Ovary (tissue), 9 donors: ENCODE results near the gene STK38. TPM values are rescaled to one million over a fixed set of nuclear protein-coding genes. Genes with fewer than 3 reads are reported as not detected.
A peak's percentile ranks its signal among the peaks of the same experiment; 100 is the strongest.

Experiments
- DNase-seq, 5 donors: peaks; one replicate each; pipeline ENCODE4 v3.0.0-alpha.2; 2019 to 2020
- H3K27ac ChIP-seq, 2 donors: fragments of 200-600 bp; one replicate each; pipeline versions ENCODE4 v1.5.1 to v1.8.0; 2019 to 2022
- H3K27me3 ChIP-seq: fragments of 200-600 bp; one replicate; pipeline ENCODE4 v1.8.0; 2022
- H3K36me3 ChIP-seq: fragments of 200-600 bp; sonication (generic); one replicate; pipeline ENCODE4 v1.5.1; 2019
- H3K4me1 ChIP-seq: one replicate; pipeline ENCODE4 v1.8.1; 2013; ENCODE audit warnings: mild to moderate bottlenecking, moderate library complexity; ENCODE audit not compliant: insufficient read depth
- H3K4me3 ChIP-seq: fragments of 200-600 bp; sonication (generic); one replicate; pipeline ENCODE4 v1.5.1; 2017
- H3K9me3 ChIP-seq, 2 donors: fragments of 200-600 bp in 1 of 2; sonication (generic) in 1 of 2; one replicate each; pipeline versions ENCODE4 v1.5.1 to v1.8.1; 2013 to 2019; ENCODE audit warnings: mild to moderate bottlenecking in 1 of 2, moderate library complexity in 1 of 2
- CTCF ChIP-seq, 3 donors: fragments of 450-650 bp in 2 of 3; fragments of 200-600 bp in 1 of 3; IDR thresholded peaks; one replicate each; pipeline versions ENCODE4 v1.5.1 to v1.8.0; 2016 to 2022; ENCODE audit warnings: antibody characterized with exemption in 3 of 3, mild to moderate bottlenecking in 1 of 3
- EP300 ChIP-seq: sonication (generic); formaldehyde crosslinking; IDR thresholded peaks from one replicate; pipeline ENCODE4 v1.6.1; 2017; ENCODE audit warnings: antibody characterized with exemption
- POLR2A ChIP-seq: fragments of 450-650 bp; IDR thresholded peaks from one replicate; pipeline ENCODE4 v1.6.1; 2017; ENCODE audit warnings: antibody characterized with exemption, mild to moderate bottlenecking, moderate library complexity
- WGBS, 3 donors: extraction: QIAGEN DNeasy Blood & Tissue Kit in 1 of 3; methylation state at CpG; one replicate each; pipeline versions ENCODE4 v1.1.5 to v1.1.7; 2013 to 2017; 5-methylcytosine and 5-hydroxymethylcytosine counted together
- intact Hi-C, 4 donors: fragments of 100-400 bp; cut with DNase I; formaldehyde crosslinking; loops; one replicate each; pipeline versions ENCODE4 v1.11.0 to v1.15.1; 2022 to 2023
- polyA plus RNA-seq, 2 donors: library from polyadenylated mRNA; stranded (reverse); fragments of 200-250 nt in 1 of 2; fragments of 350-450 nt in 1 of 2; fragmentation: Illumina TruSeq in 1 of 2; extraction: RNeasy Lipid Tissue Mini Kit (QIAGEN cat#74804) in 1 of 2; gene quantifications; one replicate each; pipeline ENCODE4 v1.2.3, GENCODE V29; 2013 to 2014
- small RNA-seq: library from RNA; depleted of rRNA; stranded (forward); fragments of <200 nt; gene quantifications from one replicate; pipeline ENCODE3, GENCODE V24; 2016
- total RNA-seq, 7 donors: library from RNA; depleted of rRNA in 2 of 7; stranded (reverse); fragments of >200 nt in 2 of 7; fragmentation: NEBNext Ultra II Directional in 3 of 7; extraction: Animal tissue kit (Norgen Biotek cat#: 25700) in 3 of 7; gene quantifications; one replicate each; pipeline versions ENCODE4 v1.1.0 to v1.2.4, GENCODE V29; 2016 to 2023
- donor health status: DM: no; HTN: no; CAD: no; lungs with moderate emphysema.
- donor health status: DM: no; HTN: no; CAD: no.
- donor health status: Bipolar disorder and iron deficiency.
- donor health status: DM: yes; HTN: yes; CAD: no.
- donor health status: DM: no; HTN: no; CAD: no.
- donor health status: DM: yes; HTN: yes; CAD: no.

The STK38 gene
- total and polyA plus RNA-seq, 9 donors = 8.9 to 35.4 (median 15.5) TPM

DNA sequence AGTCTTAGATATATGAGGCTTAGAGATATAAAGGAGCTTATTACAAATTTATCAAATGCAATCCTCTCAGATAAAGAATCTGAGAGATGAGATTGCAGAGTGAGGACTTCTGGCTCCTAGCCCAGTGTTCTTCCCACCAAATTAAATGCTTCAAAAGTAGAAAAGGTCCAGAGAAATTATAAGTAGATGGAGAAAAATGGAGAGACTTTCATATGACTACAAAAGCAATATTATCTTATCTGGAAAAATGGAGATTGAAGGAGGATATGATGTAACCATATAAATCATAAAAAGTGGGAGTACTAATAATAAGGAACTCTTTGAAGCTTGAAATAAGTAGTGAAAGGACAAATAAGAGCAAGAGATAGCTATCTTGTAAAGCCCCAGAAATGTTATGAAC, 101.7 kb downstream of the STK38 start:
- Histone ChIP-seq H3K27me3 (no peaks in the 10 kb centered on the region), H3K36me3 (no peaks in the 10 kb centered on the region), H3K4me1 (peaks cover 15% of the 10 kb centered on the region), H3K27ac (no peak overlapping the region), H3K9me3 (no peaks in the 10 kb centered on the region), H3K4me3 (no peak overlapping the region)
- TF ChIP-seq EP300 = no peak
- TF ChIP-seq POLR2A = no peak
- no peak for TF ChIP-seq CTCF (IDR thresholded peaks at IDR 0.05)
- intact Hi-C loops = loop anchor here in 2 of 4 donors (10.0 kb wide), 2 partner anchors 99 to 149 kb away; partner anchors contain the start of genes SRSF3 (in 1 of the 2) and STK38 (in 1 of the 2)
- no peak for DNase-seq

- Histone ChIP-seq H3K4me1 (peaks cover 15% of the 10 kb centered on the region), H3K36me3 (no peaks in the 10 kb centered on the region), H3K27ac (peak overlapping the region in 1 of 2 donors; percentile 94), H3K27me3 (no peaks in the 10 kb centered on the region), H3K9me3 (no peaks in the 10 kb centered on the region), H3K4me3 (peak overlapping the region; percentile 78)
- intact Hi-C loops = loop anchor here in 3 of 4 donors (5.0 to 10.0 kb wide), 3 partner anchors 100 to 150 kb away; partner anchors contain the start of genes STK38 (in 2 of the 3) and SRSF3 (in 1 of the 3)
- TF ChIP-seq CTCF (IDR thresholded peaks at IDR 0.05) = no peak
- TF ChIP-seq POLR2A = no peak
- TF ChIP-seq EP300 = no peak
- 27 to 34% (median 32%) methylated on average over 3 of the region's 3 CpGs for WGBS, 3 donors
- DNase-seq = no peak
Observed at GRCh38 chr6:36444470-36444869, 102.8 kb downstream of the STK38 start.

Small RNAs within 50 kb of the gene (small RNA-seq; reads per million reads assigned to genes)
- gene RN7SL502P = not detected

Other genes with a start within 250 kb of the STK38 start
- 1 to 10 TPM in 1 of 7 donors, under 1 TPM in 3, not detected in 3; 0.05 to 1.4 (median 0.18) TPM for gene BNIP5, start 210.6 kb downstream of the STK38 start, total RNA-seq
- gene BNIP5, start 210.6 kb downstream of the STK38 start, polyA plus RNA-seq = under 1 TPM in 1 of 2 donors, not detected in 1; 0.01 TPM
- 1 to 10 TPM; 1.3 to 3.7 (median 2.1) TPM for gene ETV7, start 159.8 kb downstream of the STK38 start, total RNA-seq
- gene ETV7, start 159.8 kb downstream of the STK38 start, polyA plus RNA-seq = 1 to 10 TPM; 1.1 to 1.2 TPM
- not detected for gene PXT1, start 104.6 kb downstream of the STK38 start, total RNA-seq
- not detected for gene PXT1, start 104.6 kb downstream of the STK38 start, polyA plus RNA-seq
- 10 to 100 TPM; 33.3 to 73.7 (median 46.2) TPM for gene KCTD20, start 104.5 kb downstream of the STK38 start, total RNA-seq
- gene KCTD20, start 104.5 kb downstream of the STK38 start, polyA plus RNA-seq = 10 to 100 TPM; 21.7 to 50.7 TPM
- gene SRSF3, start 46.9 kb upstream of the STK38 start, total RNA-seq = 100 to 1,000 TPM; 146 to 345 (median 280) TPM
- 100 to 1,000 TPM; 244 to 267 TPM for gene SRSF3, start 46.9 kb upstream of the STK38 start, polyA plus RNA-seq
- 100 to 1,000 TPM in 6 of 7 donors, 10 to 100 TPM in 1; 82.1 to 305 (median 129) TPM for gene CDKN1A, start 131.2 kb upstream of the STK38 start, total RNA-seq
- 100 to 1,000 TPM; 134 to 142 TPM for gene CDKN1A, start 131.2 kb upstream of the STK38 start, polyA plus RNA-seq
- under 1 TPM in 4 of 7 donors, not detected in 3; 0.11 to 0.15 (median 0.13) TPM for gene RAB44, start 150.3 kb upstream of the STK38 start, total RNA-seq
- gene RAB44, start 150.3 kb upstream of the STK38 start, polyA plus RNA-seq = under 1 TPM; 0.04 to 0.12 TPM